Liver (tissue), 2 donors: ENCODE data around the gene CCDC158.

Source experiments
- GABPA ChIP-seq, 2 donors: IDR thresholded peaks in 1 of 2; conservative IDR thresholded peaks in 1 of 2; 2 replicates each; pipeline ENCODE4 v1.6.1; 2016; ENCODE audit warnings: antibody characterized with exemption in 2 of 2, mild to moderate bottlenecking in 1 of 2, moderate library complexity in 1 of 2
- TAF1 ChIP-seq: conservative IDR thresholded peaks from 2 replicates; pipeline ENCODE4 v1.6.1; 2016; ENCODE audit warnings: antibody characterized with exemption, mild to moderate bottlenecking
- TF ChIP-seq, protein P1 (sequence below): IDR thresholded peaks from 2 replicates; pipeline ENCODE4 v1.6.1; 2016; ENCODE audit warnings: antibody characterized with exemption
- donor health status: healthy.

DNA sequence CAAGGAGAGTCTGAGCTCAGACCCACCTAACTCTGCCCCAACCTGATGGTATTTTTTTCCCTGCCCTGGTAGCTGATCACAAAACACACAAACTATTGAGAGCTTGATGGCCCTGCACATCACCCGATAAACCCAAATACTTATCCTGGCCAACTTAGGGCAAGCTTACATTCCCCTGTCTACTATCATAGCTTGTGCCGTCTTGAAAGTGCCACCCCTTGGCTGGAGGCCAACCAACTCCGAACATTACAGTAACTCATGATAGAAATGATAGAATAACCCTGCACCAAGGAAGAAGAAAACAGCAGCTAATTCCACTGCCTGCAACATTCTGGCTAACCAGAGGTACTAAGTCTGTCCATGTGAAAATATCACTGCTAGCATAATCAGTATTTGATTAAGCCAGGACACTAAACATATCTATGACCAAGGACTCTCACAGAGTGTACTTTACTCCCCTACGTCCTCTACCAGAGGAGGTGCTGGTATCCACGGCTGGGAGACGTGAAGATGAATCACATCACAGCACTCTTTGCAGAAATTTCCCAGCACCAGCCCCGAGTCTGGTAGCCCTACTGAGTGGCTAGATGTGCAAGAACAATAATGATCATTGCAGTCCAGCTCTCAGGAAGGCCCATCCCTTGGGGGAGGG lies 105.5 kb downstream of the CCDC158 start:
- no peak for TF ChIP-seq TAF1
- TF ChIP-seq, protein P1, sequence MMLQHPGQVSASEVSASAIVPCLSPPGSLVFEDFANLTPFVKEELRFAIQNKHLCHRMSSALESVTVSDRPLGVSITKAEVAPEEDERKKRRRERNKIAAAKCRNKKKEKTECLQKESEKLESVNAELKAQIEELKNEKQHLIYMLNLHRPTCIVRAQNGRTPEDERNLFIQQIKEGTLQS: no peak
- no peak for TF ChIP-seq GABPA (IDR thresholded peaks at IDR 0.05 in 1 of 2, conservative IDR thresholded peaks at IDR 0.05 in 1 of 2)
